HL-60 (cell line): Measurements from ENCODE around the gene SERPINE2.

Source experiments
- POLR2AphosphoS5 ChIP-seq: IDR thresholded peaks from 2 replicates; pipeline ENCODE4 v1.6.1; 2012; ENCODE audit warnings: low read depth
- TF ChIP-seq, protein P1 (sequence below): IDR thresholded peaks from one replicate; pipeline ENCODE4 v1.5.1; 2011; ENCODE audit warnings: low read length, control low read depth, inconsistent platforms; ENCODE audit not compliant: insufficient read depth
- TF ChIP-seq, protein P2 (sequence below): IDR thresholded peaks from 2 replicates; pipeline ENCODE4 v1.6.1; 2012; ENCODE audit warnings: low read depth; ENCODE audit not compliant: insufficient replicate concordance

DNA sequence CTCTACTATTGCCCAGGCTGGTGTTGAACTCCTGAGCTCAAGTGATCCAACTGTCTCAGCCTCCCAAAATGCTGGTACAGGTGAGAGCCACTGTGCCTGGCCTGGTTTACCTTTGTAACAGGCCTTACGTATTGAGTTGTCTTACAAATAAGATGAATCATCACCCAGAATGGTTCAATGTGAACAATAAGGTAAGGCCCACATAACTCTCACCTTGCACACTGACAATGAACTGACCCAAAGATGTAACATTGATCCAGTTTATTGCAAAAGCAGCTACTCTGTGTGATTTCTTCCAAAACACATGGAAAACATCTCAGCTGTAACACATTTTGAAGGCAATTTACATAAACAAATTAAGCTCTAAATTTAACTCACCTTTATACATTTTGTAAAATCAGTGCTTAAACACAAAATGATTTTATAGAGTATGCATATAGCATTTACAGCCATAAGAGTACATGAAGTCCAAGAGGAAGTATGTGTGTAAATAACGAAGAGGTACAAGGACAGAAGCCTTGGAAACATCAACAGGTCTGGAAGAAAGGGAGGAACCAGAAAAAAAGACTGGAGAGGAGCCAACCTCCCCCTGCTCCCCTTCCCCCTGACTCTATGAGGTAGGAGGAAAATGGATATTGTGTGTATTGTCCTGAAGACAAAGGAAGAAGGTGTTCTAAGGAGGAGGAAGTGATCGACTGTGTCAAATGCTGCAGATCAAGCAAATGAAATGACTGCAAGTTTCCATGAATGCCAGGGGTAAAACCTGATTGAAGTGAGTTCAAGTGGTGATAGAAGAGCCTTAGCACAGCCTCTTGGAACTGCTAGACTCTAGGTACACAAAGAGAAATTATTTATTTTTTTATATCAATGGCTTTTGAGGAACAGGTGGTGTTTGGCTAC, 88.4 kb downstream of the SERPINE2 start:
- TF ChIP-seq, protein P1, sequence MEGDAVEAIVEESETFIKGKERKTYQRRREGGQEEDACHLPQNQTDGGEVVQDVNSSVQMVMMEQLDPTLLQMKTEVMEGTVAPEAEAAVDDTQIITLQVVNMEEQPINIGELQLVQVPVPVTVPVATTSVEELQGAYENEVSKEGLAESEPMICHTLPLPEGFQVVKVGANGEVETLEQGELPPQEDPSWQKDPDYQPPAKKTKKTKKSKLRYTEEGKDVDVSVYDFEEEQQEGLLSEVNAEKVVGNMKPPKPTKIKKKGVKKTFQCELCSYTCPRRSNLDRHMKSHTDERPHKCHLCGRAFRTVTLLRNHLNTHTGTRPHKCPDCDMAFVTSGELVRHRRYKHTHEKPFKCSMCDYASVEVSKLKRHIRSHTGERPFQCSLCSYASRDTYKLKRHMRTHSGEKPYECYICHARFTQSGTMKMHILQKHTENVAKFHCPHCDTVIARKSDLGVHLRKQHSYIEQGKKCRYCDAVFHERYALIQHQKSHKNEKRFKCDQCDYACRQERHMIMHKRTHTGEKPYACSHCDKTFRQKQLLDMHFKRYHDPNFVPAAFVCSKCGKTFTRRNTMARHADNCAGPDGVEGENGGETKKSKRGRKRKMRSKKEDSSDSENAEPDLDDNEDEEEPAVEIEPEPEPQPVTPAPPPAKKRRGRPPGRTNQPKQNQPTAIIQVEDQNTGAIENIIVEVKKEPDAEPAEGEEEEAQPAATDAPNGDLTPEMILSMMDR: no peak
- TF ChIP-seq POLR2AphosphoS5: no peak
- TF ChIP-seq, protein P2, sequence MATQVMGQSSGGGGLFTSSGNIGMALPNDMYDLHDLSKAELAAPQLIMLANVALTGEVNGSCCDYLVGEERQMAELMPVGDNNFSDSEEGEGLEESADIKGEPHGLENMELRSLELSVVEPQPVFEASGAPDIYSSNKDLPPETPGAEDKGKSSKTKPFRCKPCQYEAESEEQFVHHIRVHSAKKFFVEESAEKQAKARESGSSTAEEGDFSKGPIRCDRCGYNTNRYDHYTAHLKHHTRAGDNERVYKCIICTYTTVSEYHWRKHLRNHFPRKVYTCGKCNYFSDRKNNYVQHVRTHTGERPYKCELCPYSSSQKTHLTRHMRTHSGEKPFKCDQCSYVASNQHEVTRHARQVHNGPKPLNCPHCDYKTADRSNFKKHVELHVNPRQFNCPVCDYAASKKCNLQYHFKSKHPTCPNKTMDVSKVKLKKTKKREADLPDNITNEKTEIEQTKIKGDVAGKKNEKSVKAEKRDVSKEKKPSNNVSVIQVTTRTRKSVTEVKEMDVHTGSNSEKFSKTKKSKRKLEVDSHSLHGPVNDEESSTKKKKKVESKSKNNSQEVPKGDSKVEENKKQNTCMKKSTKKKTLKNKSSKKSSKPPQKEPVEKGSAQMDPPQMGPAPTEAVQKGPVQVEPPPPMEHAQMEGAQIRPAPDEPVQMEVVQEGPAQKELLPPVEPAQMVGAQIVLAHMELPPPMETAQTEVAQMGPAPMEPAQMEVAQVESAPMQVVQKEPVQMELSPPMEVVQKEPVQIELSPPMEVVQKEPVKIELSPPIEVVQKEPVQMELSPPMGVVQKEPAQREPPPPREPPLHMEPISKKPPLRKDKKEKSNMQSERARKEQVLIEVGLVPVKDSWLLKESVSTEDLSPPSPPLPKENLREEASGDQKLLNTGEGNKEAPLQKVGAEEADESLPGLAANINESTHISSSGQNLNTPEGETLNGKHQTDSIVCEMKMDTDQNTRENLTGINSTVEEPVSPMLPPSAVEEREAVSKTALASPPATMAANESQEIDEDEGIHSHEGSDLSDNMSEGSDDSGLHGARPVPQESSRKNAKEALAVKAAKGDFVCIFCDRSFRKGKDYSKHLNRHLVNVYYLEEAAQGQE: no peak
